ENCODE data around the gene PAX5.
A peak's percentile ranks its signal among the peaks of the same experiment; 100 is the strongest.

The PAX5 gene

DNA sequence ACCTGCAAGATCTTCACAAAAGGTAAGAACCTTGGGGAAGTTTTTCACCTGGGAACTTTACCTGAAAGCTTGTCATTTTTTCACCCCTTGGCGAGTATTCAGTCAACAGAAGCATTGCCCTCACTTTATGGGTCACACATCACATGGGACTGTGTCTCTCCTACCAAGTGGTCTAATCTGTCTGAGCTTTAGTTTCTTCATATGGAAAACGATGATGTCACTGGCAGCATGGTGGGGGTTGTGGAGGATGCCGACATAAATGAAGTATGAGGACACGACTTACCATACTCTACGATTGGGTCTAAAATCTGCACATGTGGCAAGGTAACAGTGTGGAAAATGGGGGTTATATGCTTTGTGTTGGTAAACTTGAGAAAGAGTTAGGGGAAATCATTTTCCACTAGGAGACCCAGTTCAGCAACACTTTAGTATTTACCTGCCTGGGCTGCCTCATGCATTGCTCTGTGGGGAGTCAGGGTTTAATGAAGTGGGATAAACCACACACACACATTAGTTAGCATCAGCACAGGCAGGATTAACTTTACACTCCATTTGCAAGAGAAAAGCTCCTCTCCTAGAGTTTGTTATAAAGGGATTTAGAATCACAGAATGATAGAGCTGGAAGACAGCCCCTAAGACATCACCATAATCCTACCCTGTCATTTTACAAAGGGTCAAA is 19.8 kb upstream of the PAX5 start:
- no peaks in the 10 kb centered on the region for H3K36me3 ChIP-seq
- H3K27ac ChIP-seq = peak overlapping the region; percentile 66
- TF ChIP-seq, protein P1, sequence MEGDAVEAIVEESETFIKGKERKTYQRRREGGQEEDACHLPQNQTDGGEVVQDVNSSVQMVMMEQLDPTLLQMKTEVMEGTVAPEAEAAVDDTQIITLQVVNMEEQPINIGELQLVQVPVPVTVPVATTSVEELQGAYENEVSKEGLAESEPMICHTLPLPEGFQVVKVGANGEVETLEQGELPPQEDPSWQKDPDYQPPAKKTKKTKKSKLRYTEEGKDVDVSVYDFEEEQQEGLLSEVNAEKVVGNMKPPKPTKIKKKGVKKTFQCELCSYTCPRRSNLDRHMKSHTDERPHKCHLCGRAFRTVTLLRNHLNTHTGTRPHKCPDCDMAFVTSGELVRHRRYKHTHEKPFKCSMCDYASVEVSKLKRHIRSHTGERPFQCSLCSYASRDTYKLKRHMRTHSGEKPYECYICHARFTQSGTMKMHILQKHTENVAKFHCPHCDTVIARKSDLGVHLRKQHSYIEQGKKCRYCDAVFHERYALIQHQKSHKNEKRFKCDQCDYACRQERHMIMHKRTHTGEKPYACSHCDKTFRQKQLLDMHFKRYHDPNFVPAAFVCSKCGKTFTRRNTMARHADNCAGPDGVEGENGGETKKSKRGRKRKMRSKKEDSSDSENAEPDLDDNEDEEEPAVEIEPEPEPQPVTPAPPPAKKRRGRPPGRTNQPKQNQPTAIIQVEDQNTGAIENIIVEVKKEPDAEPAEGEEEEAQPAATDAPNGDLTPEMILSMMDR (IDR thresholded peaks at IDR 0.05; ENCODE audit: low read depth, low read length) = no peak
- peak overlapping the region; percentile 21 for H3K4me3 ChIP-seq (ENCODE audit: low read depth, low read length)
- peak; percentile 67 for DNase-seq
- H3K9me3 ChIP-seq (ENCODE audit: severe bottlenecking) = no peaks in the 10 kb centered on the region
- no peaks in the 10 kb centered on the region for H3K27me3 ChIP-seq (ENCODE audit: insufficient read depth, low read depth, severe bottlenecking)

DNA sequence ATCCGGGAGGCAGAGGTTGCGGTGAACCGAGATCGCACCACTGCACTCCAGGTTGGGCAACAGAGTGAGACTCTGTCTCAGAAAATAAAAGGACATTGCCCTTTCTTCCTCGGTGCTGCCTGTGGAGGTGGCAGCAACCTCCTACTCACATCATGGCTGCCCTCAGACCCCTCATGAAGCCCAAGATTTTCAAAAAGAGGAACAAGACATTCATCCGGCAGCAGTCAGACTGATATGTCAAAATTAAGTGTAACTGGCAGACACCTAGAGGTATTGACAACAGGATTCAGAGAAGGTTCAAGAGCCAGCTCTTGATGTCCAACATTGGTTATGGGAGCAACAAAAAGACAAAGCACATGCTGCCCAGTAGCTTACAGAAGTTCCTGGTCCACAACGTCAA is 12.6 kb upstream of the PAX5 start:
- no peak for DNase-seq
- no peaks in the 10 kb centered on the region for H3K36me3 ChIP-seq
- peak overlapping the region; percentile 37 for H3K27ac ChIP-seq
- H3K4me3 ChIP-seq (ENCODE audit: low read depth, low read length) = no peak overlapping the region
- no peaks in the 10 kb centered on the region for H3K27me3 ChIP-seq (ENCODE audit: insufficient read depth, low read depth, severe bottlenecking)
- no peaks in the 10 kb centered on the region for H3K9me3 ChIP-seq (ENCODE audit: severe bottlenecking)
- TF ChIP-seq, protein P1 (IDR thresholded peaks at IDR 0.05; ENCODE audit: low read depth, low read length) = no peak

DNA sequence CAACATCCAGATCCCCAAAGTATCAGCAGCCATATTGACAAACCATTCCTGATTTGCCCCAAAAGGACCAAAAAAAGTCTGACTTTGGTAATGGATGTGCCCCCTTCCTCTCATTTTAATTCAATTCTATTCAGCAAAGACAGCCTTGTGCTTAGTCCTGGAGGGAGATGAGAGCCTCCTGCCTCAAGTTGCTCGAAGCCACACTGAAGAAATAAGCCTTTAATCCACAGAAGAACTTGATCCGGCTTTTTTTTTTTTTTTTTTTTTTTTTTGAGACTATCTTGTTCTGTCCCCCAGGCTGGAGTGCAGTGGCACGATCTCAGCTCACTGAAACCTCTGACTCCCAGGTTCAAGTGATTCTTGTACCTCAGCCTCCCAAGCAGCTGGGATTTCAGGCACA is 8.4 kb upstream of the PAX5 start:
- no peaks in the 10 kb centered on the region for H3K27me3 ChIP-seq (ENCODE audit: insufficient read depth, low read depth, severe bottlenecking)
- H3K36me3 ChIP-seq = no peaks in the 10 kb centered on the region
- peak overlapping the region; percentile 88 for H3K27ac ChIP-seq
- peak overlapping the region; percentile 24; the same call in 1 of the 2 replicates for H3K4me3 ChIP-seq (ENCODE audit: low read depth, low read length)
- TF ChIP-seq, protein P1 (IDR thresholded peaks at IDR 0.05; ENCODE audit: low read depth, low read length) = no peak
- H3K9me3 ChIP-seq (ENCODE audit: severe bottlenecking) = no peaks in the 10 kb centered on the region
- peak; percentile 65 for DNase-seq

DNA sequence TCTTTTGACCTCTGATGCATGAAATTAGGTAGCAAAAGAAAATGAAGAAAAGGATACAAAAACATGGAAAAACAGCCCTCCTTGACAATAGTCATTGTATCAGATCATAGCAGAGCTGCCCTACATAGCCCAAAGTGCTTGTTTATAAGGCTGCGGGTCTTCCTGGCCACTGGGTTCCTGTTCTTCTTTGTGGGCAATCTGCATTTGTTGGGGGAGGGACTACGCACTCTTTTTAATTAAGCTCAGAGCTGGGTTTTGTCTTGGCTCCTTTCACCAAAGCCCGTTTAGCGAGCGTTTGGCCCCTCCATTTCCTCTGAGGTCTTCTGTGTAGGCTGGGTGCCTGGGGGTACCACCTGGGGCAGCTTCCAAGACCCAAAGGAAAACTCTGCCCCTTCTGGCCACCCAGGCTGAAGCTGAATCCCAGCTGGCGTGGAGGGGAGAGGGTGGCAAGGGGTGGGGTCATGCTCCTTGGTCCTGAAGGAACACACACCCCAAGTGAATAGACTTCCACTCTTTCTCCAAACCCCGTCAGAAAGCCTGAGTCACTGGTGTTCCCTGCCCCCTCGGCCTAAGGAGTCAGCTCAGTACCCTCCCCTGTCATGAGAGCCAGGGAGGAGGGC is 6.5 kb upstream of the PAX5 start:
- Histone ChIP-seq H3K27me3 (ENCODE audit: insufficient read depth, low read depth, severe bottlenecking) (no peaks in the 10 kb centered on the region), H3K36me3 (no peaks in the 10 kb centered on the region), H3K27ac (peak overlapping the region; percentile 88), H3K9me3 (ENCODE audit: severe bottlenecking) (peaks cover 11% of the 10 kb centered on the region), H3K4me3 (ENCODE audit: low read depth, low read length) (peak overlapping the region; percentile 28)
- TF ChIP-seq, protein P1 (IDR thresholded peaks at IDR 0.05; ENCODE audit: low read depth, low read length) = no peak
- DNase-seq = no peak

DNA sequence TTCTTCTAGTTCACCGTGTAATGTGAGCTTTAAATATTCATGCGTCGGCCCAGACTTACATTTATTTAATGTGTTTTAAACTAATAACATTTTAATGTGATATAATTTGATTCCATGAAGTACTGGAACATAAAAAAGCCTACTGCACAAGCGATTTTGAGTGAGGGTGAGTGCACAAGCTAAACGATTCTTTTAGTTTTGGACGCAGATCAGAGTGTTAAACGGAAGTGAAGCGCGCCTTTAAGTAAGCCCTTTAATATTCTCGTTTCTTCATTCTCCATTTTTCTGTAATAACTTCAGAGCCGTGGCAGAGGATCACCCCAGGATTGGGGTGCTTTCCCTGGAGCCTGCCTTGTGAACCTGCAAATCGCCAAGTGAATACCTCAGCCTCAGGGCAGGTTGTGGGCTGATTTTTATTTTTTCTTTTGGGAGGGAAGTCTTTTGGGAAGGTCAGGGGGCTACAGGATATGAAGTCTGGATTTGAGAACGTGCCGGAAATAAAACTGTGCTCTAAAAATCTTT is 4.9 kb upstream of the PAX5 start:
- Histone ChIP-seq H3K9me3 (ENCODE audit: severe bottlenecking) (peaks cover 11% of the 10 kb centered on the region), H3K27ac (no peak overlapping the region), H3K27me3 (ENCODE audit: insufficient read depth, low read depth, severe bottlenecking) (no peaks in the 10 kb centered on the region), H3K36me3 (no peaks in the 10 kb centered on the region), H3K4me3 (ENCODE audit: low read depth, low read length) (no peak overlapping the region)
- no peak for DNase-seq
- TF ChIP-seq, protein P1 (IDR thresholded peaks at IDR 0.05; ENCODE audit: low read depth, low read length) = no peak
